Immature natural killer cell (primary cell): ENCODE results near the gene ABT1. TPM values are rescaled to one million over a fixed set of nuclear protein-coding genes. Genes with fewer than 3 reads are reported as not detected.
"Not testable (repeated sequence)": the region's sequence is repeated elsewhere in the genome, so short reads cannot be mapped to it uniquely, and the experiment has no call there.

Experiments
- DNase-seq, 3 donors: peaks; one replicate each; pipeline ENCODE4 v3.0.0; 2022; ENCODE audit warnings: mixed read lengths in 1 of 3
- H3K27ac Mint-ChIP-seq, 6 donors: one replicate each; pipeline ENCODE4 v1.8.0; 2020; ENCODE audit warnings: mixed read lengths in 6 of 6, mild to moderate bottlenecking in 5 of 6, inconsistent platforms in 4 of 6, moderate library complexity in 3 of 6
- H3K27me3 Mint-ChIP-seq, 3 donors: one replicate each; pipeline ENCODE4 v1.8.0; 2020 to 2021; ENCODE audit warnings: low read depth in 3 of 3, mild to moderate bottlenecking in 3 of 3, mixed read lengths in 3 of 3, moderate library complexity in 3 of 3, inconsistent platforms in 1 of 3
- H3K36me3 Mint-ChIP-seq, 3 donors: one replicate each; pipeline ENCODE4 v1.8.0; 2020; ENCODE audit warnings: mixed read lengths in 3 of 3, inconsistent platforms in 2 of 3, mild to moderate bottlenecking in 2 of 3
- H3K4me1 Mint-ChIP-seq, 2 donors: one replicate each; pipeline ENCODE4 v1.8.0; 2020; ENCODE audit warnings: inconsistent platforms in 2 of 2, mild to moderate bottlenecking in 2 of 2, mixed read lengths in 2 of 2, moderate library complexity in 1 of 2
- H3K4me3 Mint-ChIP-seq, 5 donors: one replicate each; pipeline ENCODE4 v1.8.0; 2020; ENCODE audit warnings: mild to moderate bottlenecking in 5 of 5, mixed read lengths in 5 of 5, inconsistent platforms in 3 of 5, moderate library complexity in 3 of 5
- H3K9me3 Mint-ChIP-seq, 6 donors: one replicate each; pipeline ENCODE4 v1.8.0; 2020; ENCODE audit warnings: mild to moderate bottlenecking in 6 of 6, mixed read lengths in 6 of 6, inconsistent platforms in 4 of 6, moderate library complexity in 3 of 6
- polyA plus RNA-seq, 3 donors: library from polyadenylated mRNA; unstranded; fragments of 300-500 nt; fragmentation: Illumina TruSeq; gene quantifications; one replicate each; pipeline ENCODE4 v1.2.3, GENCODE V29; 2021

The ABT1 gene
- 10 to 100 TPM; 44.5 to 81.1 (median 63.6) TPM for polyA plus RNA-seq

DNA sequence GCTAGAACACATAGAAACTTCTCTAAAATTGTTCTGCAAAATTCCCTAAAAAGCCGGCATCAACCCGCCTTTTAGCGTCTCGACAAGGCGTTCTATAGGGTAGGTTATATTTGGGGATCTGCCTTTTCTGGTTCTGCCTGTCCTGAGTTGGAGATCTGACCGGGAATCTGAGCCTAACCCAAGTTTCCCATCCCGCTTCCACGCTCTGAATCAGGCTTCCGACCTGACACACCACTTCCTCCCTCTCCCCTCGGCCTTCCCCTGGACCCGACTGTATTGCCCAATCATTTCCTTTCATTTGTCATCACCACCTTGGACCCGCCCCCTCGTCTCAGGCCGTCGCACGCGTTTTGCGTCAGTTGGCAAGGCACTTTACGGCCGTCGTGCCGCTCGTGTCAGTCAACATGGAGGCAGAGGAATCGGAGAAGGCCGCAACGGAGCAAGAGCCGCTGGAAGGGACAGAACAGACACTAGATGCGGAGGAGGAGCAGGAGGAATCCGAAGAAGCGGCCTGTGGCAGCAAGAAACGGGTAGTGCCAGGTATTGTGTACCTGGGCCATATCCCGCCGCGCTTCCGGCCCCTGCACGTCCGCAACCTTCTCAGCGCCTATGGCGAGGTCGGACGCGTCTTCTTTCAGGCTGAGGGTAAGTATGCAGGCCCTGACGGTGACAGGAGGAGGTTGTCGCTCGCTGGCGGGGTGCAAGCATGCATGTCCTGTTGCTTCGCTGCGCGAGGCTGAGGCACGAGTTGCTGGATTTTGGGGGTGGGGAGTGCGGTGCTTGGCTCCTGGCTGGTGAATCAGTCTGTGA is at the start of gene ABT1:
Gene ABT1 (plus strand): TSS at position 375 of the 810 bp plus-strand sequence. CDS start 30 bp downstream, at position 405.
- Mint-ChIP-seq H3K4me3 (no peak within 1 kb of the TSS), H3K4me1 (peaks cover 0 to 13% of the 10 kb centered on the region in 2 donors), H3K9me3 (no peaks in the 10 kb centered on the region), H3K27me3 (peaks cover 7 to 22% (median 16%) of the 10 kb centered on the region in 3 donors), H3K27ac (no peak within 1 kb of the TSS), H3K36me3 (peaks cover 0 to 15% (median 13%) of the 10 kb centered on the region in 3 donors)
- DNase-seq = peak; percentile 96 to 97 (median 96)

- H3K27ac Mint-ChIP-seq, H3K4me3 Mint-ChIP-seq: not testable (repeated sequence)
Observed at GRCh38 chr6:26547363-26547762, 49.4 kb upstream of the ABT1 start.

GRCh38 chr6:26550250-26550993 is 46.3 kb upstream of the ABT1 start:
- H3K36me3 Mint-ChIP-seq = peaks cover 10 to 16% (median 13%) of the 10 kb centered on the region in 3 donors
- H3K4me1 Mint-ChIP-seq = peaks cover 11 to 13% of the 10 kb centered on the region in 2 donors
- DNase-seq = peak in 2 of 3 donors; percentile 24 to 26
- H3K27ac Mint-ChIP-seq = peak overlapping the region in 4 of 6 donors; percentile 40 to 58 (median 50)
- H3K9me3 Mint-ChIP-seq = no peaks in the 10 kb centered on the region
- peak overlapping the region in 2 of 5 donors; percentile 91 to 93 for H3K4me3 Mint-ChIP-seq
- peaks cover 0 to 5% (median 0%) of the 10 kb centered on the region in 3 donors for H3K27me3 Mint-ChIP-seq

More at GRCh38 chr6:26547363-26547762, 49.4 kb upstream of the ABT1 start:
- not testable (repeated sequence) for H3K27me3 Mint-ChIP-seq, H3K9me3 Mint-ChIP-seq, DNase-seq
- Mint-ChIP-seq H3K4me1 (peaks cover 17 to 26% of the 10 kb centered on the region in 2 donors), H3K36me3 (peaks cover 19 to 36% (median 20%) of the 10 kb centered on the region in 3 donors)

DNA sequence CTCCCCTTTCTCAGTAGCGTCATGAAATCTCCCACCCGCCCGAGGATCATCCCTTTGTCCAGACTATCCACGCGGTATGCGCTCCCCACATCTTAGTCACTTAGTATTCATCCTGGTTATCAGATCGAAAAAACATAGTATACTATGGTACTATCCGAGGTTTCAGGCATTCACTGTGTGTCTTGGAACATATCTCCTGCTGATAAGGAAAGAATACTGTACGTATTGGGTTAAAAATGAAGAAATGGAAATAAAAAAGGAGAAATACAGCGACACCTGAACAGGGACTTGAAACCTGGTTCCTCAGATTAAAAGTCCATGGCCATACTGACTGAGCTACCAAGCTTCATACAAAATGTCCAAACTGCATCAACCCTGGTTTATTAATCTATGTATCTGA is 44.5 kb upstream of the ABT1 start:
- Mint-ChIP-seq H3K36me3 (no peaks in the 10 kb centered on the region), H3K9me3 (no peaks in the 10 kb centered on the region), H3K4me3 (no peak overlapping the region), H3K4me1 (peaks cover 14 to 18% of the 10 kb centered on the region in 2 donors), H3K27ac (no peak overlapping the region), H3K27me3 (peaks cover 0 to 11% (median 7%) of the 10 kb centered on the region in 3 donors)
- no peak for DNase-seq

GRCh38 chr6:26552640-26553188 is 44.0 kb upstream of the ABT1 start:
- H3K4me1 Mint-ChIP-seq = peaks cover 14 to 18% of the 10 kb centered on the region in 2 donors
- no peak overlapping the region for H3K27ac Mint-ChIP-seq
- H3K9me3 Mint-ChIP-seq = no peaks in the 10 kb centered on the region
- no peak overlapping the region for H3K4me3 Mint-ChIP-seq
- H3K36me3 Mint-ChIP-seq = no peaks in the 10 kb centered on the region
- peaks cover 0 to 11% (median 7%) of the 10 kb centered on the region in 3 donors for H3K27me3 Mint-ChIP-seq
- no peak for DNase-seq

DNA sequence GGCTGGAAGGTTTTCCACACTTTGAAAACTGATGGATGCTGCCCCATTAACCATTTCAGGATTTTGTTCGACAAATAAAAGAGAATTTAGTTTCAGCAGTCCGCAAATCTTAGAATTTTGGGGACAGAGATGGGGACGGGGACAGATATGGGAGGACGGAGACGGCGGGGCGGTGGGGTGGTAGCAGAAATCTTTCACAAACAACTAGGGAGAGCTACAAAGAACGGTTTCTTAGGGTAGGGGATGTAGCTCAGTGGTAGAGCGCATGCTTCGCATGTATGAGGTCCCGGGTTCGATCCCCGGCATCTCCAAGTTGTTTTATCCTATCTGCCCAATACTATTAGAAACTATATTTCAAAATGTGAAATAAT is 43.5 kb upstream of the ABT1 start:
- peak; percentile 77 to 85 (median 83) for DNase-seq
- H3K27ac Mint-ChIP-seq = no peak overlapping the region
- H3K4me1 Mint-ChIP-seq = peaks cover 14 to 18% of the 10 kb centered on the region in 2 donors
- no peaks in the 10 kb centered on the region for H3K36me3 Mint-ChIP-seq
- H3K4me3 Mint-ChIP-seq = no peak overlapping the region
- peaks cover 0 to 11% (median 7%) of the 10 kb centered on the region in 3 donors for H3K27me3 Mint-ChIP-seq
- H3K9me3 Mint-ChIP-seq = no peaks in the 10 kb centered on the region

- DNase-seq = peak; percentile 84 to 88 (median 86)
- Mint-ChIP-seq H3K27ac (no peak overlapping the region), H3K36me3 (no peaks in the 10 kb centered on the region), H3K4me3 (no peak overlapping the region), H3K27me3 (peaks cover 0 to 11% (median 7%) of the 10 kb centered on the region in 3 donors), H3K9me3 (no peaks in the 10 kb centered on the region), H3K4me1 (peaks cover 14 to 18% of the 10 kb centered on the region in 2 donors)
Observed at GRCh38 chr6:26553635-26554446, 42.9 kb upstream of the ABT1 start.

DNA sequence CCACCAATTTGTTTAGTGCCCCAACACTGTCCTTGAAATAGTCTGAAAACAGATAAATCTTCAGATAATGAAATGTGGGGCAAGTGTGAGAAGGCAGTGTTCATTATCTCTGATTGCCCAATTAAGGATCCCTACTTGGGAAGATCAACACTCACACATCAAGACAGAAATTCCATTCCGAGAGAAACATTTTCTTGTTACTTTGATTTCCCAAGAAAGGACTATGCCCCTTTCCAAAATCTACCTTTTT is 42.4 kb upstream of the ABT1 start:
- Mint-ChIP-seq H3K4me1 (peaks cover 14 to 18% of the 10 kb centered on the region in 2 donors), H3K36me3 (no peaks in the 10 kb centered on the region), H3K27ac (peak overlapping the region in 2 of 6 donors; percentile 37 to 78), H3K4me3 (no peak overlapping the region), H3K27me3 (peaks cover 0 to 11% (median 7%) of the 10 kb centered on the region in 3 donors), H3K9me3 (no peaks in the 10 kb centered on the region)
- DNase-seq = peak in 1 of 3 donors; percentile 25

DNA sequence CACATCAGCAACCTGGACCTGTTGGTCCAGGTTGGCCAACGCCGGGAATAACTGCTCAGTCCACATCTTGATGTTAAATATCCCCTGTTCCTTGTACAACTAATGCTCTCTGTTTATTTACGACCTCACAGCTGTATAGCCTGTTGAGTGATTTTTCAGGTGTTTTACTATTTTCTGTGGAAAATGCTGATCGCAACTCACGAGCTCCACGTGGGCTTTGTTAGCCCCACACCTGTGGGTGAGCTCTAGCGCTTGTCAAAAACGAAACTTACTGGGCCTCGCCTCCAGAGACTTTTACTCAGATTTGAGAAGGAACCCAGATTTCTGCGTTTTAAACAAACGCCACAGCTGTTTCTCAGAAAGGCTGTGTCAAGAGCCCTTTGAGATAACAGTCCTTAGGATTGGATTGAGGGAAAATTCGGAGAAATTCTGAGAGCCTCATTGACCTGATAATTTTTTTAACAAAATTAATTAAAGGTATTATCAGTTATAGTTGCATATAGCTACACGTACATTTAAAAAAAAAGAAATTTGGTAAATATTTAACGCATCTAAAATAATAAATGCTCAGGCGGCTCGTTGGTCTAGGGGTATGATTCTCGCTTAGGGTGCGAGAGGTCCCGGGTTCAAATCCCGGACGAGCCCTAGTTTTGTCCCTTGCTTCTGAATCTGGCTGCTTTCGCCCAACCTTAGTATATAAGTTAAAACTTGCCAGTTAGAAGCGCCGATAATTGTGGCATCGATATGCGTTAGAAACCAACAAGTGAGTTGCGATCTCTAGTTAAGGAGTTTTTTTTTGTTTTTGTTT is 41.9 kb upstream of the ABT1 start:
- Mint-ChIP-seq H3K36me3 (no peaks in the 10 kb centered on the region), H3K4me3 (peak overlapping the region in 2 of 5 donors; percentile 0 to 49), H3K27ac (peak overlapping the region in 3 of 6 donors; percentile 37 to 78 (median 58)), H3K4me1 (peaks cover 14% of the 10 kb centered on the region in 2 donors), H3K27me3 (peaks cover 0 to 11% (median 7%) of the 10 kb centered on the region in 3 donors), H3K9me3 (no peaks in the 10 kb centered on the region)
- DNase-seq = peak; percentile 35 to 72 (median 49)

DNA sequence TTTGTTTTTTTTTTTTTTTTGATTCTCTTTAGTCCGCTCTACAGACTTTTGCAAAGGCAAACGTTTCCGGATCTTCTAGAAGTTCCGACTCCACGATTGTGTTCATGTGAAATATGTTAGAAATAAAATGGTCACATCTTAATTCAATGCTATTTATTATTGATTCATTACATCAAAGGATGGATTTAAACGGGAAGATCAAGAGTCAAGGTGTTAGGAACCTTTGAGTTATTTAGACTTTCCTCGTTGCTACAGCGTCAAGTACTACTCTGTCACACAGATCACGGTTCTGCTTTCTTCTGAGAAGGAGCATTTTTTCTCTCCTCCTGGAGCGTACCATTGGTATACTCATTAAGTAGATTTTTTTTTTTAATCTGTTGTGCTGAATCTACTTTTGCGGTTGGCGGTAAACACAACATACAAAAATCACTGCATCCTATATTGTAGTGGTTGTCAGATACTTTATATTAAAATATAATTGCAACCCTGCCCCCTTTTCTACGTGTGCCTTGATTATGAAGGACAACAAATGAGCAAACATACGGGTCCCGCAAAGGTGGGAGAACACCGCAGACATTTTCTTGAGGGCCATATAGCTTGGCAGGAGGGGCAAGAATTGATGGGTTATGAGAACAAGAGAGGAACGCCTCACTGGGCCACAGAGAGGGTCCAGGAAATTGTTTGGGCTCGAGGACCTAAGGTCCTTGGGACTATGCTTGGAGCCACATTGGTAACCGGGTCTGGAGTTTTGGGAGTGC is 41.1 kb upstream of the ABT1 start:
- peak overlapping the region in 2 of 5 donors; percentile 0 to 49 for H3K4me3 Mint-ChIP-seq
- DNase-seq = no peak
- H3K4me1 Mint-ChIP-seq = peaks cover 9% of the 10 kb centered on the region in 2 donors
- H3K27me3 Mint-ChIP-seq = peaks cover 0 to 11% (median 7%) of the 10 kb centered on the region in 3 donors
- no peaks in the 10 kb centered on the region for H3K9me3 Mint-ChIP-seq
- H3K36me3 Mint-ChIP-seq = no peaks in the 10 kb centered on the region
- peak overlapping the region in 2 of 6 donors; percentile 36 to 58 for H3K27ac Mint-ChIP-seq

- Mint-ChIP-seq H3K27me3 (peaks cover 0 to 11% (median 7%) of the 10 kb centered on the region in 3 donors), H3K9me3 (no peaks in the 10 kb centered on the region), H3K27ac (peak overlapping the region in 2 of 6 donors; percentile 36 to 39), H3K4me3 (peak overlapping the region in 2 of 5 donors; percentile 15 to 19), H3K36me3 (no peaks in the 10 kb centered on the region), H3K4me1 (peaks cover 7% of the 10 kb centered on the region in 2 donors)
- DNase-seq = peak in 2 of 3 donors; percentile 26 to 53
Observed at GRCh38 chr6:26556263-26557070, 40.3 kb upstream of the ABT1 start.
